ENCODE data around the gene PLAAT4. TPM values are rescaled to one million over a fixed set of nuclear protein-coding genes. Genes with fewer than 3 reads are reported as not detected.
"Not testable (repeated sequence)": the region's sequence is repeated elsewhere in the genome, so short reads cannot be mapped to it uniquely, and the experiment has no call there.

The PLAAT4 gene
- total RNA-seq, 2 donors from 2014 or later = 42.5 to 193 TPM

DNA sequence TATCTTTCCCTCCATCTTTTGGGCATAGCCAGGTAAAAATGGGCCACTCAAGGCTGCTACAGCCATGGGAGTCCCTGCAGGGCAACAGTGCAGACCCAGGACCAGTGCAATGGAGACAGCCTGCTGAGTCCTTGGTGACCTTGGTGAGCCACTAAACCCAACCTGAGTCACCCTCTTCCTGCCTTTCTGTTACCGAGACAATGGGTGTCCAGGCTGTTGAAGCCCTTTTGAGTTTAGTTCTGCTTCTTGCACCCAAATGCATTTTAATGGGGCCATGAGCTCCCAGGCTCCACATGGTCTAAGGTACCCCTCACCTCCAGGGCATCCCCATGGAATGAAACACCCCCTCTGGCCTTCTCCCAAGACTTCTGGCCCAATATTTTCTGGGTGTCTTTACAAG is 874 bp upstream of the PLAAT4 start:
- Mint-ChIP-seq H3K27ac (peak overlapping the region; percentile 82 to 97), H3K4me3 (peak overlapping the region; percentile 87), H3K4me1 (ENCODE audit: low read depth in 2 of 2) (peaks cover 70 to 85% of the 10 kb centered on the region in 2 donors), H3K36me3 (no peaks in the 10 kb centered on the region), H3K27me3 (no peaks in the 10 kb centered on the region), H3K9me3 (no peaks in the 10 kb centered on the region)
- DNase-seq (ENCODE audit: low spot score) (no peak), ATAC-seq (peak; percentile 47 to 70)

- peaks cover 64 to 73% of the 10 kb centered on the region in 2 donors for H3K4me1 Mint-ChIP-seq (ENCODE audit: low read depth in 2 of 2)
- peaks cover 4% of the 10 kb centered on the region for H3K36me3 Mint-ChIP-seq
- H3K27me3 Mint-ChIP-seq = no peaks in the 10 kb centered on the region
- peak; percentile 61 for DNase-seq (ENCODE audit: low spot score)
- no peaks in the 10 kb centered on the region for H3K9me3 Mint-ChIP-seq
- peak; percentile 30 to 58 for ATAC-seq
- H3K4me3 Mint-ChIP-seq = peak overlapping the region; percentile 87
- peak overlapping the region; percentile 82 to 97 for H3K27ac Mint-ChIP-seq
These were observed 889 bp downstream of the PLAAT4 start for GRCh38 chr11:63537293-63538101.

- Mint-ChIP-seq H3K4me1 (ENCODE audit: low read depth in 2 of 2) (peaks cover 35 to 37% of the 10 kb centered on the region in 2 donors), H3K4me3 (peak overlapping the region; percentile 1), H3K36me3 (peaks cover 15% of the 10 kb centered on the region), H3K27ac (peak overlapping the region; percentile 53 to 69)
- not testable (repeated sequence) for DNase-seq (ENCODE audit: low spot score); H3K27me3 Mint-ChIP-seq; ATAC-seq; H3K9me3 Mint-ChIP-seq
These were observed 5.9 kb downstream of the PLAAT4 start for GRCh38 chr11:63542506-63542905.

GRCh38 chr11:63543711-63544110 is 7.1 kb downstream of the PLAAT4 start:
- Mint-ChIP-seq H3K4me1 (ENCODE audit: low read depth in 2 of 2) (peaks cover 23 to 25% of the 10 kb centered on the region in 2 donors), H3K27ac (peak overlapping the region in 1 of 2 donors; percentile 69), H3K9me3 (no peaks in the 10 kb centered on the region), H3K4me3 (no peak overlapping the region), H3K36me3 (peaks cover 15% of the 10 kb centered on the region), H3K27me3 (no peaks in the 10 kb centered on the region)
- DNase-seq (ENCODE audit: low spot score) (no peak), ATAC-seq (no peak)

- Mint-ChIP-seq H3K36me3 (peaks cover 15% of the 10 kb centered on the region), H3K4me1 (ENCODE audit: low read depth in 2 of 2) (peaks cover 30 to 33% of the 10 kb centered on the region in 2 donors), H3K27me3 (no peaks in the 10 kb centered on the region), H3K9me3 (no peaks in the 10 kb centered on the region), H3K27ac (peak overlapping the region; percentile 40 to 69), H3K4me3 (no peak overlapping the region)
- ATAC-seq = no peak
- DNase-seq (ENCODE audit: low spot score) = no peak
These were observed 10.5 kb downstream of the PLAAT4 start for GRCh38 chr11:63547061-63547460.

DNA sequence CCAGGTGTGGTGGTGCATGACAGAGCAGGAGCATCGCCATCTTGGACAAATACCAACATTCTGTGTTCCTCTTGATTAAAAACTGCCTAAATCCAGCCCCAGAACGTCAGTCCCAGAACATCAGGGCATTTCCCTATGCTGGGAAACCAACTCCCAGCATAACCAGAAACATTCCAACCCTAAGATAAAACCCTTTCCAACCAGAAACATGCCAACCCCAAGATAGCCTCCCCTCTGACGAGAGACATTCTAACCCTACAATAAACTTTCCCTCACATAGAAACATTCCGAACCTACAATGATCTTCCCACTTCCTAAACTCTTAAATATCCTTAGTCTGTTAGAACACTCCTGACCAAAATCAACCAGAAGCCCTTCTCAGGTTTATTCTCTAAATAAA is 11.6 kb downstream of the PLAAT4 start:
- Mint-ChIP-seq H3K27ac (peak overlapping the region; percentile 1 to 61), H3K36me3 (peaks cover 8% of the 10 kb centered on the region), H3K4me3 (no peak overlapping the region), H3K27me3 (no peaks in the 10 kb centered on the region), H3K9me3 (no peaks in the 10 kb centered on the region), H3K4me1 (ENCODE audit: low read depth in 2 of 2) (peaks cover 33 to 35% of the 10 kb centered on the region in 2 donors)
- DNase-seq (ENCODE audit: low spot score) = no peak
- ATAC-seq = no peak

DNA sequence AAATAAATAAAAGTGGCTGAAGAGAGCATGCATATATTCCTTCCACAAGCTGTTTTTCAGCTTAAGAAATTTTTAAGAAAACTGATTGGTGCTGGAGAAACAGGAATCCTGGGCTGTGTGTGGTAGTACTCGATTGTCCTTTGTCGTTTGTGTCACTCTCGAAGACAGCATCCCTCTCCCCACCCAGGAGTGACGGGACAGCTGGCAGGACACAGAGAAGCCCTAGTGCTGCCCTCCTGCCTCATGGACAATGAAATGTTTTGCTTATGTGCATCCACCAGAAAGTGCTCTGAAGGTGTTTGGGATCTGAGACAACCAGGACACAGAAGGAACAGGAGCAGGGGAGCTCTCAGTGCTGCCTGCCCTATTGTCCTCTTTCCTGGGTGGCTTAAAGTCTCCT is 12.8 kb downstream of the PLAAT4 start:
- Mint-ChIP-seq H3K4me3 (peak overlapping the region; percentile 42), H3K9me3 (no peaks in the 10 kb centered on the region), H3K4me1 (ENCODE audit: low read depth in 2 of 2) (peaks cover 39 to 43% of the 10 kb centered on the region in 2 donors), H3K27me3 (no peaks in the 10 kb centered on the region), H3K36me3 (peaks cover 8% of the 10 kb centered on the region), H3K27ac (peak overlapping the region; percentile 71 to 88)
- DNase-seq (ENCODE audit: low spot score) (no peak), ATAC-seq (no peak)

DNA sequence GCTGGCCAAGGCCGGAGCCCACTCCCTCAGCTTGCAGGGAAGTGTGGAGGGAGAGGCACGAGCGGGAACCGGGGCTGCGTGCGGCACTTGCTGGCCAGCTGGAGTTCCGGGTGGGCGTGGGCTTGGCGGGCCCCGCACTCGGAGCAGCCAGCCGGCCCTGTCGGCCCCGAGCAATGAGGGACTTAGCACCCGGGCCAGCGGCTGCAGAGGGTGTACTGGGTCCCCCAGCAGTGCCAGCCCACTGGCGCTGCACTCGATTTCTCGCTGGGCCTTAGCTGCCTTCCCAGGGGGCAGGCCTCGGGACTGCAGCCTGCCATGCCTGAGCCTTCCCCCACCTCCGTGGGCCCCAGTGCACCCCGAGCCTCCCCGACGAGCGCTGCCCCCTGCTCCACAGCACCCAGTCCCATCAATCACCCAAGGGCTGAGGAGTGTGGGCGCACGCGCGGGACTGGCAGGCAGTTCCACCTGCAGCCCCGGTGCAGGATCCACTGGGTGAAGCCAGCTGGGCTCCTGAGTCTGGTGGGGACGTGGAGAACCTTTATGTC is 13.6 kb downstream of the PLAAT4 start:
- ATAC-seq; H3K27me3 Mint-ChIP-seq; H3K9me3 Mint-ChIP-seq; H3K36me3 Mint-ChIP-seq; DNase-seq (ENCODE audit: low spot score); H3K4me3 Mint-ChIP-seq: not testable (repeated sequence)
- peaks cover 45 to 46% of the 10 kb centered on the region in 2 donors for H3K4me1 Mint-ChIP-seq (ENCODE audit: low read depth in 2 of 2)
- peak overlapping the region; percentile 97 to 98 for H3K27ac Mint-ChIP-seq

GRCh38 chr11:63551091-63551888 is 14.7 kb downstream of the PLAAT4 start:
- Mint-ChIP-seq H3K27ac (peak overlapping the region; percentile 97 to 98), H3K27me3 (no peaks in the 10 kb centered on the region), H3K4me1 (ENCODE audit: low read depth in 2 of 2) (peaks cover 51 to 53% of the 10 kb centered on the region in 2 donors), H3K9me3 (no peaks in the 10 kb centered on the region), H3K36me3 (peaks cover 7% of the 10 kb centered on the region), H3K4me3 (peak overlapping the region; percentile 88)
- DNase-seq (ENCODE audit: low spot score) (no peak), ATAC-seq (peak in 1 of 2 donors; percentile 57)

DNA sequence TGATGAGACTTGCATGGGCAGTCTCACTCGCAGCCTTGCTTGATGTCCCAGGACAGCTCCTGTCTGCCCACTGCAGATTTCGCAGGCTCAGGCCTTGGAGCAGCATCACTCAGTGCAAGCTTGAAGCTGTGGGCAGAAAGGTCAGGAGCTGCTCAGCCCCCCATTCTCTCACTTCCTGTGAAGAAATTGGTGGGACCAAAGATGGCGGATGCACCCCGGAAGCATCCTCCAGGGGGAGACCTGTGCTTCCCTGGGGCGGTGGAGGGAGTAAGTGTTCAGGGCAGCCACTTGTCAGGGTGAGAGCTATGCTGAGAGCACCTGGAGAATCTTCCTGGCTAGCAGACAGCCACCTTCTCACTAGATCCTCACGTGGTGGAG is 15.3 kb downstream of the PLAAT4 start:
- Mint-ChIP-seq H3K4me1 (ENCODE audit: low read depth in 2 of 2) (peaks cover 50 to 53% of the 10 kb centered on the region in 2 donors), H3K4me3 (peak overlapping the region; percentile 88), H3K36me3 (peaks cover 1% of the 10 kb centered on the region), H3K27ac (peak overlapping the region; percentile 97 to 98), H3K27me3 (no peaks in the 10 kb centered on the region), H3K9me3 (no peaks in the 10 kb centered on the region)
- peak; percentile 72 for DNase-seq (ENCODE audit: low spot score)
- ATAC-seq = peak; percentile 23 to 64

- ATAC-seq (no peak), DNase-seq (ENCODE audit: low spot score) (peak; percentile 32)
- H3K9me3 Mint-ChIP-seq = no peaks in the 10 kb centered on the region
- peaks cover 47 to 53% of the 10 kb centered on the region in 2 donors for H3K4me1 Mint-ChIP-seq (ENCODE audit: low read depth in 2 of 2)
- peak overlapping the region; percentile 97 to 98 for H3K27ac Mint-ChIP-seq
- H3K4me3 Mint-ChIP-seq = peak overlapping the region; percentile 88
- no peaks in the 10 kb centered on the region for H3K36me3 Mint-ChIP-seq
- no peaks in the 10 kb centered on the region for H3K27me3 Mint-ChIP-seq
These were observed 16.3 kb downstream of the PLAAT4 start for GRCh38 chr11:63552921-63553320.

DNA sequence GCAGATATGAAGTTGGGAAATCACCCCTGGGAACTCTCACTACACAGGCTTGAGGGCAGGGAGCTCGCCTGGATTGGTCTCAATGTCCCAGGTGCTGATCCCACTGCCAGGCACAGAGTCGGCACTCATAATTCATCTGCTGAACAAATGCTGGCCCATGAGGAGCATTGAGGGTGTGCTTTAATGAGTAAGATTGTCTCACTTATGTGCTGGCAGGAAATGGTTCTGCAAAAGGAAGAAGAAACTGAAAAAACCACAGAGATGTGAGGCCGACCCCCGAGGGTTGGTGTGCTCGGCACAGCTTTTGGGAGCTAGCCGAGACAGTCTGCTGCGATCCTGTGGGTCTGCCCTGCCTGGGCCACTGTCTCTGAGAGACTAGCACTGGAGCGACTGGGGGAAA is 17.2 kb downstream of the PLAAT4 start:
- ATAC-seq = peak; percentile 88 to 93
- H3K4me1 Mint-ChIP-seq (ENCODE audit: low read depth in 2 of 2) = peaks cover 50 to 53% of the 10 kb centered on the region in 2 donors
- H3K9me3 Mint-ChIP-seq = no peaks in the 10 kb centered on the region
- H3K27me3 Mint-ChIP-seq = no peaks in the 10 kb centered on the region
- DNase-seq (ENCODE audit: low spot score) = peak; percentile 80
- no peaks in the 10 kb centered on the region for H3K36me3 Mint-ChIP-seq
- H3K27ac Mint-ChIP-seq = peak overlapping the region; percentile 97 to 98
- peak overlapping the region; percentile 88 for H3K4me3 Mint-ChIP-seq

GRCh38 chr11:63554877-63555223 is 18.2 kb downstream of the PLAAT4 start:
- ATAC-seq (no peak), DNase-seq (ENCODE audit: low spot score) (no peak)
- Mint-ChIP-seq H3K36me3 (no peaks in the 10 kb centered on the region), H3K27me3 (no peaks in the 10 kb centered on the region), H3K9me3 (no peaks in the 10 kb centered on the region), H3K27ac (peak overlapping the region; percentile 97 to 98), H3K4me3 (peak overlapping the region; percentile 88), H3K4me1 (ENCODE audit: low read depth in 2 of 2) (peaks cover 48 to 50% of the 10 kb centered on the region in 2 donors)

Measured in natural killer cell treated with Interleukin-12 subunit alpha and Interleukin-12 subunit beta and Interleukin-15 and Interleukin-18, amount 100 ng/mL, for 72 hours (primary cell).